DOHH2 (cell line): ENCODE data around the gene DOCK9.

ENCODE experiments used
- H3F3A ChIP-seq: fragments of 200-600 bp; sonication (generic), shearing (Covaris generic); 2 replicates; pipeline ENCODE4 v1.6.0; 2016; ENCODE audit warnings: antibody characterized with exemption, mild to moderate bottlenecking; ENCODE audit not compliant: control insufficient read depth, insufficient read depth
- H3K27ac ChIP-seq: fragments of 200-600 bp; sonication (generic); 2 replicates; pipeline ENCODE4 v1.5.1; 2014; ENCODE audit warnings: low read depth, mild to moderate bottlenecking, low read length, moderate library complexity
- H3K27me3 ChIP-seq: fragments of 200-600 bp; sonication (generic); 2 replicates; pipeline ENCODE4 v1.6.1; 2014; ENCODE audit warnings: mild to moderate bottlenecking, low read length, mixed read lengths; ENCODE audit not compliant: control insufficient read depth
- H3K36me3 ChIP-seq: fragments of 200-600 bp; sonication (generic); 2 replicates; pipeline ENCODE4 v1.6.1; 2014; ENCODE audit warnings: mild to moderate bottlenecking, low read length, moderate library complexity, mixed read lengths; ENCODE audit not compliant: control insufficient read depth
- H3K4me1 ChIP-seq: fragments of 200-600 bp; sonication (generic); 2 replicates; pipeline ENCODE4 v1.6.1; 2014; ENCODE audit warnings: mild to moderate bottlenecking, low read length, mixed read lengths; ENCODE audit not compliant: control insufficient read depth
- H3K4me2 ChIP-seq: fragments of 200-600 bp; sonication (generic); 2 replicates; pipeline ENCODE4 v1.6.0; 2014; ENCODE audit warnings: mild to moderate bottlenecking, low read length, moderate library complexity
- H3K4me3 ChIP-seq: fragments of 200-600 bp; sonication (generic); 2 replicates; pipeline ENCODE4 v1.5.1; 2014; ENCODE audit warnings: mild to moderate bottlenecking, low read length, mixed read lengths
- H3K79me2 ChIP-seq: fragments of 200-600 bp; sonication (generic); 2 replicates; pipeline ENCODE4 v1.6.1; 2014; ENCODE audit warnings: mild to moderate bottlenecking, low read length, mixed read lengths; ENCODE audit not compliant: control insufficient read depth
- H3K9me2 ChIP-seq: fragments of 200-600 bp; sonication (generic); replicated peaks from 2 replicates; pipeline ENCODE4 v1.6.1; 2014; ENCODE audit warnings: mild to moderate bottlenecking, low read length, mixed read lengths; ENCODE audit not compliant: control insufficient read depth
- H3K9me3 ChIP-seq: fragments of 200-600 bp; sonication (generic); 2 replicates; pipeline ENCODE4 v1.6.1; 2014; ENCODE audit warnings: antibody characterized with exemption, low read length, mixed read lengths; ENCODE audit not compliant: control insufficient read depth, insufficient read depth
- H4K20me1 ChIP-seq: fragments of 200-600 bp; sonication (generic); 2 replicates; pipeline ENCODE4 v1.6.0; 2014; ENCODE audit warnings: low read depth, mild to moderate bottlenecking, antibody characterized with exemption, low read length, moderate library complexity; ENCODE audit not compliant: control insufficient read depth, insufficient read depth
- CTCF ChIP-seq: fragments of 200-600 bp; sonication (generic); IDR thresholded peaks from one replicate; pipeline ENCODE4 v1.5.1; 2014; ENCODE audit warnings: antibody characterized with exemption, mild to moderate bottlenecking, low read depth, low read length; ENCODE audit not compliant: poor library complexity, severe bottlenecking
- EZH2phosphoT487 ChIP-seq: fragments of 200-600 bp; sonication (generic); IDR thresholded peaks from 2 replicates; pipeline ENCODE4 v1.6.1; 2017; ENCODE audit warnings: borderline replicate concordance, mild to moderate bottlenecking, antibody characterized with exemption, low read length, moderate library complexity, mixed read lengths

Gene DOCK9

GRCh38 chr13:98821372-98822224, 156.3 kb downstream of the DOCK9 start:
- Histone ChIP-seq H3K27me3 (0 out of 2 replicates have a peak, but pooled peaks cover 5% of the 10 kb centered on the region), H3K4me1 (no peaks in the 10 kb centered on the region), H3K79me2 (no peaks in the 10 kb centered on the region), H3K9me3 (no peaks in the 10 kb centered on the region), H3K9me2 (no peaks in the 10 kb centered on the region), H3F3A (no peaks in the 10 kb centered on the region), H3K4me2 (no peak overlapping the region), H3K4me3 (no peak overlapping the region), H3K36me3 (no peaks in the 10 kb centered on the region), H3K27ac (no peak overlapping the region), H4K20me1 (no peaks in the 10 kb centered on the region)
- TF ChIP-seq EZH2phosphoT487 (no peak), CTCF (no peak)

GRCh38 chr13:98820744-98821371, 157.0 kb downstream of the DOCK9 start:
- no peak overlapping the region for H3K4me2 ChIP-seq
- H3K27me3 ChIP-seq, result 0 out of 2 replicates have a peak, but pooled peaks cover 1% of the 10 kb centered on the region
- H3K27ac ChIP-seq, result no peak overlapping the region
- H3K9me2 ChIP-seq, result no peaks in the 10 kb centered on the region
- no peaks in the 10 kb centered on the region for H3K9me3 ChIP-seq
- H3K79me2 ChIP-seq, result no peaks in the 10 kb centered on the region
- no peak overlapping the region for H3K4me3 ChIP-seq
- TF ChIP-seq CTCF, result no peak
- TF ChIP-seq EZH2phosphoT487, result no peak
- no peaks in the 10 kb centered on the region for H3K36me3 ChIP-seq
- no peaks in the 10 kb centered on the region for H4K20me1 ChIP-seq
- H3K4me1 ChIP-seq, result no peaks in the 10 kb centered on the region
- H3F3A ChIP-seq, result no peaks in the 10 kb centered on the region

- no peaks in the 10 kb centered on the region for H3K9me2 ChIP-seq
- no peaks in the 10 kb centered on the region for H3K79me2 ChIP-seq
- H3K27me3 ChIP-seq, result no peaks in the 10 kb centered on the region
- no peak overlapping the region for H3K4me2 ChIP-seq
- H3K36me3 ChIP-seq, result no peaks in the 10 kb centered on the region
- H3K27ac ChIP-seq, result no peak overlapping the region
- H3K4me3 ChIP-seq, result no peak overlapping the region
- no peaks in the 10 kb centered on the region for H4K20me1 ChIP-seq
- no peak for TF ChIP-seq CTCF
- no peak for TF ChIP-seq EZH2phosphoT487
- H3K9me3 ChIP-seq, result no peaks in the 10 kb centered on the region
- H3F3A ChIP-seq, result no peaks in the 10 kb centered on the region
- no peaks in the 10 kb centered on the region for H3K4me1 ChIP-seq
Observed at GRCh38 chr13:98820300-98820699, 157.6 kb downstream of the DOCK9 start.
